GM21515 (cell line): Measurements from ENCODE around the gene NAA80.

Experiments
- ATAC-seq: cut with Tn5 transposase; IDR thresholded peaks from one replicate; pipeline ENCODE4 v1.9.1; 2021; ENCODE audit not compliant: unreplicated experiment

NAA80 gene

GRCh38 chr3:50259432-50260026 lies 39.7 kb downstream of the NAA80 start:
- ATAC-seq: peak; percentile 23

- no peak for ATAC-seq
Measured at GRCh38 chr3:50258979-50259378, 40.2 kb downstream of the NAA80 start.

- ATAC-seq: no peak
Measured at GRCh38 chr3:50258029-50258680, 41.0 kb downstream of the NAA80 start.

GRCh38 chr3:50256978-50257890 lies 42.0 kb downstream of the NAA80 start:
- no peak for ATAC-seq

- ATAC-seq: no peak
Measured at GRCh38 chr3:50255251-50255615, 44.0 kb downstream of the NAA80 start.

GRCh38 chr3:50254577-50255250 lies 44.5 kb downstream of the NAA80 start:
- ATAC-seq: no peak

- ATAC-seq: no peak
Measured at GRCh38 chr3:50251220-50251619, 48.0 kb downstream of the NAA80 start.

- ATAC-seq: no peak
Measured at GRCh38 chr3:50250514-50250913, 48.7 kb downstream of the NAA80 start.

- no peak for ATAC-seq
Measured at GRCh38 chr3:50249457-50249856, 49.7 kb downstream of the NAA80 start.

GRCh38 chr3:50248387-50248786 lies 50.8 kb downstream of the NAA80 start:
- no peak for ATAC-seq

- peak; percentile 36 for ATAC-seq
Measured at GRCh38 chr3:50246517-50246954, 52.7 kb downstream of the NAA80 start.
